Adrenal gland (tissue), 5 donors: Measurements from ENCODE around the gene ADH1A.

Experiments
- POLR2A ChIP-seq, 2 donors: fragments of 450-650 bp; IDR thresholded peaks; one replicate each; pipeline ENCODE4 v1.6.1; 2017; ENCODE audit warnings: antibody characterized with exemption in 2 of 2, mild to moderate bottlenecking in 2 of 2, moderate library complexity in 1 of 2
- TF ChIP-seq, protein P1 (sequence below), 6 experiments: fragments of 450-650 bp in 4 of 6; fragments of 200-600 bp in 2 of 6; sonication (generic) in 1 of 6; IDR thresholded peaks; 1 replicate in 5 of 6; 2 replicates in 1 of 6; pipeline versions ENCODE4 v1.5.1 to v1.8.0; 2016 to 2021; ENCODE audit warnings: antibody characterized with exemption in 6 of 6, mild to moderate bottlenecking in 2 of 6, moderate library complexity in 1 of 6
- donor health status: DM: no; HTN: no; CAD: no.

DNA sequence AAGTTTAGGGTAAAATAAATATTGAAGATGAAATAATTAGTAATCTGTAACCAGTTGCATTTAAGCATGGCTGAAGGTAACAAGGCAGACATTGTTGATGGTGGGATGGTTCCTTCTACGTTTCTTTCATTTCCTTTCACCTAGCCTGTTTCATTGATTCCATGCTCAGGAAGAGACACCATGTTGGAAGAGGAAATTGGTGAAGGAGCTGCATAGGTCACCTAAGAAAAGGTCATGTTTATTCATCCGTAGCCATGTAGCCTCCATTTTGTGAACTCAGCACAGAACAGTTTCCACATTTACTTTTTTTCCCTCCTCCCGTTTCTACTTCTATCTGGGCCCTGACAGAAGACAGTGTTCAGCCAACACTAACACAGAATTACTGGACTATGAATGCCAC, 26.6 kb upstream of the ADH1A start:
- TF ChIP-seq, protein P1, sequence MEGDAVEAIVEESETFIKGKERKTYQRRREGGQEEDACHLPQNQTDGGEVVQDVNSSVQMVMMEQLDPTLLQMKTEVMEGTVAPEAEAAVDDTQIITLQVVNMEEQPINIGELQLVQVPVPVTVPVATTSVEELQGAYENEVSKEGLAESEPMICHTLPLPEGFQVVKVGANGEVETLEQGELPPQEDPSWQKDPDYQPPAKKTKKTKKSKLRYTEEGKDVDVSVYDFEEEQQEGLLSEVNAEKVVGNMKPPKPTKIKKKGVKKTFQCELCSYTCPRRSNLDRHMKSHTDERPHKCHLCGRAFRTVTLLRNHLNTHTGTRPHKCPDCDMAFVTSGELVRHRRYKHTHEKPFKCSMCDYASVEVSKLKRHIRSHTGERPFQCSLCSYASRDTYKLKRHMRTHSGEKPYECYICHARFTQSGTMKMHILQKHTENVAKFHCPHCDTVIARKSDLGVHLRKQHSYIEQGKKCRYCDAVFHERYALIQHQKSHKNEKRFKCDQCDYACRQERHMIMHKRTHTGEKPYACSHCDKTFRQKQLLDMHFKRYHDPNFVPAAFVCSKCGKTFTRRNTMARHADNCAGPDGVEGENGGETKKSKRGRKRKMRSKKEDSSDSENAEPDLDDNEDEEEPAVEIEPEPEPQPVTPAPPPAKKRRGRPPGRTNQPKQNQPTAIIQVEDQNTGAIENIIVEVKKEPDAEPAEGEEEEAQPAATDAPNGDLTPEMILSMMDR (IDR thresholded peaks at IDR 0.05), result no peak
- no peak for TF ChIP-seq POLR2A (IDR thresholded peaks at IDR 0.05)
